Sigmoid colon (tissue), 3 donors: ENCODE measurements around the gene ASAP2.

ENCODE experiments used
- CTCF ChIP-seq, 4 experiments: fragments of 450-650 bp in 3 of 4; fragments of 200-600 bp in 1 of 4; IDR thresholded peaks; one replicate each; pipeline ENCODE4 v1.5.1; 2016 to 2019; ENCODE audit warnings: antibody characterized with exemption in 4 of 4, mild to moderate bottlenecking in 3 of 4, moderate library complexity in 2 of 4
- POLR2A ChIP-seq, 2 donors: fragments of 450-650 bp; IDR thresholded peaks; one replicate each; pipeline ENCODE4 v1.6.1; 2016; ENCODE audit warnings: antibody characterized with exemption in 2 of 2, mild to moderate bottlenecking in 2 of 2, moderate library complexity in 2 of 2

- TF ChIP-seq POLR2A (IDR thresholded peaks at IDR 0.05) (no peak), CTCF (IDR thresholded peaks at IDR 0.05) (no peak)
Measured at GRCh38 chr2:9345343-9345742, 138.7 kb downstream of the ASAP2 start.
